NCI-H82 (cell line): Measurements from ENCODE around the gene GATA3.

Experiments used
- DNase-seq: peaks from one replicate; lab custom pipeline; 2025; lab: John Stamatoyannopoulos, UW

The GATA3 gene

DNA sequence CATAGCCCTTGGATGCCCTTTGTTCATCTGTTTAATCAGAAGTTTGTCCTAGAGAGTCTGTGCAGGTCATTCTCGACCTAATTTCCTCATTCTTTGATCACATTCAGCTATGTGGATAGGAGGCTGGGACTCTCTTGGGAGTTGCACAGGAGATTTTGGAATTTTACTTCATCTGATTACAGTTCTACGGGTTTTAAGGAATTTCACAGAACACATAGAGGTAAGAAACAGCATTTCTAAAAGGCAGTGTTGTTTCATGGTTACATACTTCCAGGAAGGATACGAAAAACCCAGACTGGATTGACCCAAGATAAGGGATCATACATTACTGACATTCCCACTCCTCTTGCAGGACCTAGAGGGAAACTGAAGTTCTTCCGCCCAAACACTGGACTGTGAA lies 45.9 kb downstream of the GATA3 start:
- no peak for DNase-seq

GRCh38 chr10:8102708-8103401 lies 48.4 kb downstream of the GATA3 start:
- no peak for DNase-seq

- DNase-seq = no peak
These were observed 49.1 kb downstream of the GATA3 start for GRCh38 chr10:8103543-8103942.

- no peak for DNase-seq
These were observed 49.5 kb downstream of the GATA3 start for GRCh38 chr10:8104005-8104404.

DNA sequence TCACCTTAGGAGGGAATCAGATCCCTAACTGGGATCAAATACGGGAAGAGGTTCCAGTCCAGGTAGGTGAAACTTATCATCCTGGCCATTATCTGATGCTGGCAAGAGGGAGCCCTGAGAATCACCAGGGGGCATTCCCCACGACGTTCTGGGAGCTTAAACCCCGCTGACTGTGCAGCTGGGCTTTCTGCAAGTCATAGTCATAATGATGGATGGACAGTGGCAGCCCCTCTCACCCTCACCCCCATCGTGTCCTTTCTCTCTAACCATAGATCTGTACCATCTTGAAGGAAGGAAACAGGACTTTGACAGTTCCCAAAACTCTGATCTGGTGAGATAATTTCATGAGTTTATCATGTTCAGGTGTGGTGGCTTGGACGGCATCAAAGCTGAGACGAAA lies 50.2 kb downstream of the GATA3 start:
- no peak for DNase-seq

GRCh38 chr10:8105932-8106331 lies 51.4 kb downstream of the GATA3 start:
- DNase-seq = no peak

DNA sequence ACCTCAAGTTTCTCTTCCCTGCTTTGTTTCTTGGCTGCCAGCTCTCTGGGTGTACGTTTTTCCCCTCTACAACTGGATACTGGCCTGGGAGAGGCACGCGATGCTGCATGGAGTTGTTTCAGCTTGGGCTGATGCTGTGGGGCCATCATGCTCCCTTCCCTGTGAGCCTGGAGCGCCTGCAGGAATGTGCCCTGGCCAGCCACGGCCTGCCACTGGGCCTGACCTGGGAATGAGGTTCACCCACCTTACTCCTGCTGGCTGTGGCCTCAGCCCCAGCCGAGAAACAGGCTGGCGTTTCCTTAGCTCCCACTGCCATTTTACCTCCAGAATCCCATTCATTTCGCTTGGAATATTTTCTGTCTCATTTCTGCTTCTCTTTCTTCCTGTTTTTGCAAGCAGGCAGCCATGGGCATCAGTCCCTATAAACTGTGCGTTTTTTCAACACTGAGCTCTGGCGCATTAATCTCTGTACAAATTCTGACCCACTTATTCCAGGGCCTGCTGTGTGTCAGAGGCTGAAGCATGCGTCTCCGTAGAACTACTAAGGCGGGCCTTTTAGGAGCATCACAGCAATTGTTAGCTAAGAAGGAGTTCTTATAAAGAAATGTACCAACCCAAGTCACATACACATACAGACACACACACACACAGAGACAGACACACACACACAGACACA lies 57.9 kb downstream of the GATA3 start:
- no peak for DNase-seq

- DNase-seq = no peak
These were observed 58.5 kb downstream of the GATA3 start for GRCh38 chr10:8112942-8113442.

- no peak for DNase-seq
These were observed 59.1 kb downstream of the GATA3 start for GRCh38 chr10:8113616-8114015.

DNA sequence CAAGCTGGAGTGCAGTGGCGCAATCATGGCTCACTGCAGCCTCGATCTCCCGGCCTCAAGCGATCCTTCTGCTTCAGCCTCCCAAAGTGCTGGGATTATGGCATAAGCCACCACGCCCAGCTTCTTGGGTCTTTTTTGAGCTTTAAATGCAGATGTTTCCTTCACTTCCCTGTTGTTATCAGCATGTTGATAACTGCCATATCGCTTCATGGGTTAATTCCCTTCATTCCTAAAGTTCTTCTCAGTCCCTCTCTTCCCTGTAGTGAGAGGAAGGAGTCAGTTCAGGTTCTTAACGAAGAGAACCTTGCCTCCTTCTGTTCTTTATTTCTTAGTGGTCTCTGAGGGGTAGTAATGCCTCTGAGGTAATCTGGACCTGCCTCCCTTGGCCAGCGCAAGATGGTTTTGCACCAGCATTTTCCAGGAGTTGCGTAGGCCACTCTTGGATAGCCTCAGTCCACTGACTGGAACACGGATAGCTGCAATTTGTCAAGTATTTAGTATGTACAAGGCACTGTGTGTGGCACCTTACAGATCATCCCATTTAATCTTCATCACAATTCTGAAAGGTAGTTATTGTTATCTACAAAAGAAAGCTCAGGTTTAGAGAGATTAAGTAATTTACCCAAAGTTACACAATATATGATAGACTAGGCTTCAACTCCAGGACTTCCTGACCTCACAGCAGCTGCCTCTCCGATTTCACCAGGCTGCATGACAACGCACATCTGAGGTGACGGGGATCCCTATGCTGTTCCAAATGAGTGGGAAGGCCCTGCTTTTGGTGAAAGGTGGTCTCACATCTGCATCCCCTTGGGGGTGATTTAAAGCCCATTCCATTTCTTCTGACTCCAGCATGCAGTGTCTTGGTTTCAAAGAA lies 60.5 kb downstream of the GATA3 start:
- DNase-seq = no peak

DNA sequence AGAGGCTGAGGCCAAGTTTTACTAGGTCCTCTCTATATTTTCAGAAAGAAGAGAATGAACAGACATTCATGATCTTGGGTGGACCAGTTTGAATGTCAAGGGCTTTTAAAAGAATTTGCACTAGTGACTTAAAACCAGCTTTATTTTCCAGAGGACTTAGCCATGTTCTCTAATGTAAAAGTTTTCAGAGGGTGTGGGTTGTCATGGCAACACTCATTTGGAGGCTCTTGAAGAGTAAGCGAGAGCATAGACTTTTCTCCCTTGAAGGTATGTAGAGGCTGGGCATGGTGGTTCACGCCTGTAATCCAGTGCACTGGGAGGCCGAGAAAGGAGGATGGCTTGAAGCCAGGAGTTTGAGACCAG lies 61.1 kb downstream of the GATA3 start:
- DNase-seq = no peak

GRCh38 chr10:8116474-8116873 lies 62.0 kb downstream of the GATA3 start:
- DNase-seq = no peak

- no peak for DNase-seq
These were observed 62.5 kb downstream of the GATA3 start for GRCh38 chr10:8116926-8117493.

DNA sequence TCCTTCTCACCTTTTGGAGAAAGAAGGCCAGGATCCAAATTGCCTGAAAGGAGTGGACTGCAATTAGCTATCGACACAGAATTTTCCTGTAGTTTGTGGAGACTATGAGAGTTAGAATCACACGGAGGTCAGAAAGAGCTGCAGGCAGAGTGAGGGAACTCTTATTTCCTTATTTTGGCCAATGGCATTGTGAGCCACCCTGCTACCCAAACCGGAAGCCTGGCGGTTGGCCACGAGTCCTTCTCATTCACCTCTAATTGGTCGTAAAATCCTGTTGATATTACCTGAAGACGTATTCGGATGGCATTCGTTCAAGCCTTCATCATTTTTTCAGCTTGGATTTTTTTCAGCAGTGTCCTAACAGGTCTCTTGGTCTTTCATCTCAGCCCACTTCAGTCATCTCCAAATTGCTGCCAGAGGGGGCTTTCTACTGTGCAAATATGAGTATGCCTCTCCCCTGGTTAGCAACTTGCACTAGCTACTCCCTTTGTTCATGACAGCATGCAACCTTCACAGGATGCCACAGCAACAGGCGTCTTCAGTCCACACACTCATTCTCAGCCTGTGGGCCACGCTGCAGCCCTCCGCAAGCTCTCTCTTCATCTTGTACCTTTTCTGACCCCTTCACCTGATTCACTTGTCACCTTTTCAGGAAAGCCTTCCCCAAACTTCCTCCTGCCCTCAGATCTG lies 66.9 kb downstream of the GATA3 start:
- DNase-seq = no peak

DNA sequence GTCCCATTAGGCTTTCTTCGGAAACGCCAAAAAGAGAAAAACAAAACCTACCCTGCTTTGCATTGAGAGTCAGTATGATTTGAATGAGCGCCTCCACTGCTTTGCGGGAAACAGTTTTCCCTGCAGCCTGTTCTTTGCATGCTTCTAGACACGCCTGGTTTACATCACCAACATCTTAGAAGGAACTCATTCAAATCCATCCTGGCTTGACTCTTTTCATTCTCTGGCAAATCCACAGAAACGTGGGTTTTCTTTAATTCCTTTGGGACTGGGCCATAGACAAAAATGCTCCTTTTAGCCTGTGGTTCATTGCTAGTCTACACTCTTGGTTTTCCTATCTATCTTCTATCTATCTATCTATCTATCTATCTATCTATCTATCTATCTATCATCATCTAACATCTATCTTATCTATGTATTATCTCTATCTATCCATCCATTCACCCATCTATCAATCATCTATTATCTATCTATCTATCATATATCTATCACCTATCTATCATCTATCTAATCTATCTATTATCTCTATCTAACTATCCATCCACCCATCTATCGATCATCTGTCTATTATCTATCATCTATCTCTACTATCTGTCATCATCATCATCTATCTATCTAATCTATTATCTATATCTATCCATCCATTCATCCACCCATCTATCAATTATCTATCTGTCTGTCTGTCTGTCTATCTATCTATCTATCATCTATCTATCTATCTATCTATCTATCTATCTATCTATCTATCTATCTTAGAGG lies 68.3 kb downstream of the GATA3 start:
- no peak for DNase-seq

- DNase-seq = no peak
These were observed 69.9 kb downstream of the GATA3 start for GRCh38 chr10:8124436-8124835.
